ENCODE results near the gene PSMD8.

GRCh38 chr19:38358071-38358470, 16.3 kb upstream of the PSMD8 start:
- TF ChIP-seq CTCF (IDR thresholded peaks at IDR 0.05) (no peak), EP300 (IDR thresholded peaks at IDR 0.05) (no peak), POLR2A (IDR thresholded peaks at IDR 0.05) (no peak)
